Glomerular visceral epithelial cell (primary cell): ENCODE data around the gene PPP1R14B.

Experiments used
- DNase-seq: peaks from one replicate; pipeline ENCODE4 v3.0.0-alpha.2; 2016; ENCODE audit errors: extremely low spot score

Gene PPP1R14B, protein sequence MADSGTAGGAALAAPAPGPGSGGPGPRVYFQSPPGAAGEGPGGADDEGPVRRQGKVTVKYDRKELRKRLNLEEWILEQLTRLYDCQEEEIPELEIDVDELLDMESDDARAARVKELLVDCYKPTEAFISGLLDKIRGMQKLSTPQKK

DNA sequence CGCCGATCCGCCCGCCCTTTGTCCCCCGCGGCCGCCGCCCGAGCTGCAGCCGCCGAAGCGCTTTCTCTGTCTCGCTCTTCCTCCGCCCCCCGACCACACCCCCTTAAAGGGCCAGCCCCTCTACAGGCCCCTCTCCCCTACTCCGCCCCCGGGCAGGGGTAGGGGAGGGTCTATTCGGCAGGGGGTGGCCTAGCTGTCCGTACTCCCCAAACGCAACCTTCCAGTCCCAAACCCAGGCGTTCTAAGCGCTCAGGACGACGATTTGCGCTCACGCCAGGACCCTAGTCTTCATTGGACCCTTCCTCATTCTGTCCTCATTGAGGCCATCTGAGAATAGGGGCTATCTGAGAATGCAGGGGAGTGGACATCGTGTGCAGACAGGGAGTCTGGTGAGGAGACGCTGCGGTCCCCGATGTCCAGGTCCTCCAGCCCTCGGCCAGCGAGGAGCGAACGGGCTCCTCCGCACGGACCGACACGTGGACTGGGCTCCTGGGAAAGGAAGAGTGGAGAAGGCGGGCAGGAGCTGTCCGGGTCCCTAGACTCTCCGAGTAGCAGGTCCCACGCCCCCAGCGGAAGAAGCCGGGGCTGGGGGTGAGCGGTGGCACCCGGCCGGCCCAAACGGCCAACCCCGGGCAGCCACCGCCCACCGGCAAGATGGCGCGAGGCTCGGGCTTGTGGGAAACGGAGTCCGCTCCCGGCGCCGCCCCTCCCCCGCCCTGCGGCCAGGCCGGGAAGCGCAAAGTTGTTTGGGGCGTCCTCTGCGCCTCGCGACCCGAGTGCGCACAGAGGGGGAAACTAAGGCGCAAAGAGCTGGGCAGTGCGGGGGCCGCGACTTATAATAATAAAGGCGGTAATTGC lies at the start of gene PPP1R14B:
PPP1R14B (minus strand) TSS at position 73 of the 858 bp plus-strand sequence. CDS start 270 bp downstream, outside the sequence.
- DNase-seq = peak; percentile 82

DNA sequence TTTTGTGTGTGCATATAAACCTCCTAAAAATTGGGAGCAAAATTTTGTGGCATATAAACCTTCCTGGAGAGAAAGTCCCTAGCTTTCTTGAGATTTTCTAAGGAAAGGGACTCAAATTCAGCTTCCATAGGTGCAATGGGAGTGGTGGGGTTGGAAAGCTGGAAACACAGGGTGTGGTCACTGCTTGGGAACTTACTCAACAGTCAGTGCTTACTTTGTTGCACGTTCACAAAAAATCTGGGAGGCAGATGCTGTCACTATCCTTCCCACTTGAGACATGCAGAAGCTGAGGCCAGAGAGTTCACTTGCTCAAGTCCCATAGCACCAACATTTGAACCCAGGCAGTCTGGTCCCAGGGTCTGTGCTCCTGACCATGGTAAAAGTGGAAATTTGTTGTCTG lies 49.5 kb upstream of the PPP1R14B start:
- DNase-seq = no peak

DNA sequence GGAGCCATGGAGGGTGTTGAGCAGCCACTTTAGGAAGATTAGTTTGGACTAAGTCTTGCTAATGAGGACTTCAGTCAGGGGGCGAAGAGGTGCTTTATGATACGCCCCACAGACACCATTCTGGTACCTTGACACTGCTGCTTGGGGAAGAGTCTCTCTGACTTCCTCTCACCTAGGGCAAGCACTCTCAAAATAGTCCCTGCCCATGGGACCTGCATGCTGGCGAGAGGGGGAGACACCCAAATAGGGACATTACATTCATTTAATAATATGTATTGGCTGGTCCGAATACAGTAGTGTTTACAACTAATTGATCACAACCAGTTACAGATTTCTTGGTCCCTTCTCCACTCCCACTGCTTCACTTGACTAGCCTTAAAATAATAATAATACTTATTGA lies 49.0 kb upstream of the PPP1R14B start:
- DNase-seq = no peak

DNA sequence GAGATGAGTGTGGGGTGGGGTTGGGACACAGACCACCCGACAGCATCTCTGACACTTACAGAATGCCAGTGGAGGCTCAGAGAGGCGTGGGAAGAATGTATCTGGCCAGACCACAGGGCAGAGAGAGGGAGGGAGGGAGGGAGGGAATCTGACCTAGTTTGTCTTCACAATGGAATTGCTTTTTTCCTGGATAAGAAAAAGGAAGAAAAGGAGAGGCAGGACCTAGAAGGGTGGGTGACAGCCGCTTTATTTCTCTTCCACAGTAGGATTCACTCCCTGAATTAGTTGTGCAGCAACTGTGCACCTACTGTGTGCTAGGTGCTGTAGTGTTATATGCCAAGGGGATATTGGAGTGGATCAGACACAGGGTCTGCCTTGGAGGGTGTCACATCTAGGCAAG lies 48.0 kb upstream of the PPP1R14B start:
- DNase-seq = no peak

DNA sequence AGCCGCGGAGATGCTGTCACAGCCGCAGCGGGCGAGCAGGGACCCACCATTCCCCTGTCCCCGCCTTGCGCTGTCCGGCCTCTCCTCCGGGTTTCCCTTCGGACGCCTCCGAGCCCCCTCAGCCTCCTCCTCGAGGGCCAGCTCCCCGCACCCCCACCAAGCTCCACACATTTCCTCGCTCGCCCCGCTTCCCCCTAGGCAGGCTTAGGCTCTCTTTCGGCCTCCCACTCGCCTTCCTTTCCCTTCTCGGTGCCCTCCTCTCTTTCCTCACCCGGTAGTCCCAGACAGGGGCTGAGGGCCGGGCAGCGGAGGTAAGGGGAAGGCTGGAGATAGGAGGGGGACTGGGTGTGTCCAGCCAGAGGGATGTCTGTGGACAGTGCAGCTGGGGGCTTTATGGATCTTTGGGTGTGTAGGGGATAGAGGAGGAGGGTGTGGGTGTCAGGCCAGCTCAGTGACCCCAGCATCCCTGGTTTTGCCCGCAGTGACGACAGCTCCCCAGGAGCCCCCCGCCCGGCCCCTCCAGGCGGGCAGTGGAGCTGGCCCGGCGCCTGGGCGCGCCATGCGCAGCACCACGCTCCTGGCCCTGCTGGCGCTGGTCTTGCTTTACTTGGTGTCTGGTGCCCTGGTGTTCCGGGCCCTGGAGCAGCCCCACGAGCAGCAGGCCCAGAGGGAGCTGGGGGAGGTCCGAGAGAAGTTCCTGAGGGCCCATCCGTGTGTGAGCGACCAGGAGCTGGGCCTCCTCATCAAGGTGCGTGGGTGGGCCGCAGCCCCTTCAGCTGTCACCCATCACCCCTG lies 45.9 kb upstream of the PPP1R14B start:
- DNase-seq = no peak

DNA sequence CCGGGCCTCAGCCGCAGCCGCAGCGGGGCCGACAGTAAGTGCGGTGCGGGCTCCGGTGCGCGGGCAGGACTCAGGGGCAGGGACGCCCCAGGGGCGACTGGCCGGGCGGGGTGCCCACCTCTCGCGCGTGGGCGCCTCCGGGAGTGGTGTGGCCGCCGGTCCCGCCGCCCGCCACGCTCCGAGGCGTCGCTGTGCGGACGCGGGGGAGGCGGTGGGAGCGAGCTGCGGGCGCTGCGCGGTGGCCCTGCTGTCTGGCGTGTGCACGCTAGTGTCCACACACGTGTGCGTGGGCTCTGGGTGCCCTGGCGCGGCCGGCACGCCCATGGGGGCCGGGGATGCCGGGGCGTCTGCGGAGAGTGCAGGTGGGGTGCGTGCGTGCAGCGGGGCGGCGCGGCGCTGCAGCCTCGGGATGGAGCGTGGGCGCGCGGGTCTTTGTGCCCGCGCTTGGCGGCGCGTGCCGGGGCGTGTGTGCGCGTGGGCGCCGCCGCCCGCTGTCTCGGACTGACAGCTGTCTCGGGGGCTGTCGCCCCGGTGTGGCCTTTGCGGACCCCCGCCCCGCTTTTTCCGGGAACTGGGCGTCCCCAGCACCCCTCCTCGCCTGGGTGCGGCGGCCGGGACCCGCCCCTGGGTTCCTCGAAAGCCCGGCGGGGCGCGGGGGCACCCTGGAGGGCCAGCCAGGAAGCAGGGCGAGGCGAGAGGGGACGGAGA lies 45.2 kb upstream of the PPP1R14B start:
- DNase-seq = no peak

DNA sequence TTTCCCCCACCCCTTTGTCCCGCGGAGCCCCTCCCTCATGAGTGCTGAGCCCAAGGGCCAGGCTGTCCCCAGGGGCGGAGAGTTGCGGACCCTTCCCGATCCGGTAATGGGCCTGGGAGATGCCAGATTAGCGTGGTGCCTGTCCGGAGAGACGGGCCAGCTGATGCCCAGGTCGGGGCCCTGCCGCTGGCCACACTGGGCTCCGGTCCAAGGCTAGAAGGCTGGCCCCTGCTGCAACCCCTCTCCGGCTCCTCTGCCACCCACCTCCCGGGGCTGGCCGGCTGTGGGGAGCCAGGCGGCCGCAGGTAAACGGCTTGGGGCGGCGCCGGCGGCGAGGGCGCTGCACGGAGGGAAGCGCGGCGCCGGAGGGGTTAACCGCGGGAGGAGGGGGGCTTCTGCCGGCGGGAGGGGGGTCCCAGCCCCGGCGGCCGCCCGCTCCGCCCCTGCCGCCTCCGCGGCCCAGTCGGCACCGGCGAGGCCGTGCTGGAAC lies 44.6 kb upstream of the PPP1R14B start, which contains the start of gene KCNK4:
KCNK4 (plus strand) TSS at position 41 of the 490 bp plus-strand sequence. CDS start 1,717 bp downstream, outside the sequence.
- no peak for DNase-seq

DNA sequence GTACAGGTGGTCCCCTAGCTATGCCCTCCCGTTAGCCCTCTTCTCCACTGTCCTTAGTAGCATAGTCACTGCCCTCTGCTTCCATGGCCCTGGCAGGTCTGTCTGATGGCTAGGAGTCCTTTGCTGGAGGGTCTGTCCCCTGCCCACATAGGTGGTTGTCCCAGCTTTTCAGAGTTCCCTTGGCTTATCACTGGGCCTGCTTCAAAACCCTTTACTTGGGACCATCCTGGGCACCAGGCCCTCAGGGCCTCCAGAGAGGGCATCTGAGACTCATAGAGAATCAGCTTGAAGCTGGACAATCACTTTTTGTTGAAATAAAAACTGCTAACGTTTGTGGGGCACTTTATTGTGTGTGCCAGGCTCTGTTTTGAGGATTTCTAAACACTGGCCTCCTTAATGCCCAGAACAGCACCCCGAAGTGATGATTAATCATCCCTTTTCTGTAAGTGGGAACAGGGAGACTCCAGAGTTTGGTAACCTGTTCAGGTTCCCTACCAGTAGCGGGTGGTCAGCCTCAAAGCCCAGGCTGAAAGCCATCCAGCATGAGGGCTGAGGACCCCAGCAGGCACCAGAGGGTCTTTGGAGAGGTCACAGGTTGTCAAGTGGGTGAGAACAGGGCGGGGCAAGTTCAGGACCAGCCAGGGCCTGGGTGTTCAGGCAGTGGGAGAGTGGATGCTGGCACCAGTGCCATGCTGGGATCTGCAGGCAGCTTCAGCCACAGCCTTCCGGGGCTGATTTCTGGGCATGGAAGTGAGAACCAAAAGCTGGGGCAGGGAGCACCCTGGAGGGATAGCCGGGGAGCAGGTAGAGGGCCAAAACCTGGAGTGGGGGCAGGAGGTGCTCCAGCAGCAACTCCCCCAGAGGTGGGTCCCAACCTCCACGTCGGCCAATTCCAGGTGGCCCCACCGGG lies 43.9 kb upstream of the PPP1R14B start:
- DNase-seq = no peak

DNA sequence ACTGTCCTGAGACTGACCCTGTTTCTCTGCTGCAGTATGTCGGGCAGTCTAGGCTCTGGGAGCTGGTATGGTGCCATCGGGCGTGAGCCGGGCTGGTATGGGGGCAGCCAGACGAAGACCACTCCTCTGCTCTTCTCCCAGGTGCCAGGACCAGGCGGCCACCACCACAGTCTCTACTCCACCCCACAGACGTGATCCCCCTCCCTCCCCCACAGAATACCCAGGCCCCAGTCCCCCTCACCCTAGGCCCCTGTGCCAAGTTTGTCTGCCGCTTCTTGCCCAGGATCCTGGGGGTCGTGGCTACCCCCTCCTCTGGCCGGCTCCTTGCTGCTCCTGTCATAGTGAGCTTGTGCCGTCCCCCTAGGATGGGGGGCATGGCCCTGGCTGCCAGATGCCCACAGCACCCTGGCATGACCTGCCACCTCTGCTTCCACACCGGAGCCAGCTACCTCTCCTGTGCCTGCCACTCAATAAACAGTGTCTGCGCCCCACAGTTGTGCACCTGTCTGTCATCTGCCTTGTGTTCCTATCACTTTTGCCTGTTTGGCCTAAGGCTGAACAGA lies 42.3 kb upstream of the PPP1R14B start:
- DNase-seq = no peak

DNA sequence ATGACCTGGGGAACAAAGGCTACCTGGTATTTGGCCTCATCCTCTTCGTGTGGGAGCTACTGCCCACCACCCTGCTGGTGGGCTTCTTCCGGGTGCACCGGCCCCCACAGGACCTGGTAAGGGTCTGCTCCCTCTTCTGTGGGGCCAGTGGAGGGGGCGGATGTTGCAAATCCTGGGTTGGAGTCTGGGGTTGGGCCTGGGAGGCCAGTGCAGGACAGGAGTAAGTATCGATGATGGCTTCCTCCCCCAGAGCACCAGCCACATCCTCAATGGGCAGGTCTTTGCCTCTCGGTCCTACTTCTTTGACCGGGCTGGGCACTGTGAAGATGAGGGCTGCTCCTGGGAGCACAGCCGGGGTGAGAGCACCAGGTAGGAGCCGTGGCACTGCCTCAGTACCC lies 41.6 kb upstream of the PPP1R14B start:
- no peak for DNase-seq

DNA sequence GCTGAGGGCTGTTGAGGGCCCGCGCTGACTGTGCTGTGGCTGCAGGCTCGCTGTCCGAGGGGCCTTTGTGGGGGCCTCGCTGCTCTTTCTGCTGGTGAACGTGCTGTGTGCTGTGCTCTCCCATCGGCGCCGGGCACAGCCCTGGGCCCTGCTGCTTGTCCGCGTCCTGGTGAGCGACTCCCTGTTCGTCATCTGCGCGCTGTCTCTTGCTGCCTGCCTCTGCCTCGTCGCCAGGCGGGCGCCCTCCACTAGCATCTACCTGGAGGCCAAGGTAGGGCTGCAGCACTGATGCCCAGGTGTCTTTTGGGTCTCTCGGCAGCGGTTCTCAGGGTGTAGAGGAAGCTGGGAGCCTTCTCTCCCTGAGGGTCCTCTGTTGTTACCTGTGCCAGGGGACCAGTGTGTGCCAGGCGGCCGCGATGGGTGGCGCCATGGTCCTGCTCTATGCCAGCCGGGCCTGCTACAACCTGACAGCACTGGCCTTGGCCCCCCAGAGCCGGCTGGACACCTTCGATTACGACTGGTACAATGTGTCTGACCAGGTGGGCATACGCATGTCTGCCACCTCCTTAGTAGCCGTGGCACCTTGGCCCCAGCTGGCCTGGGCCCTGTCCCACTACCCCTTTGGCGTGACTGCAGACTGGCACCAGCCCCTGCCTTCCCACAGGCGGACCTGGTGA lies 41.1 kb upstream of the PPP1R14B start:
- no peak for DNase-seq

DNA sequence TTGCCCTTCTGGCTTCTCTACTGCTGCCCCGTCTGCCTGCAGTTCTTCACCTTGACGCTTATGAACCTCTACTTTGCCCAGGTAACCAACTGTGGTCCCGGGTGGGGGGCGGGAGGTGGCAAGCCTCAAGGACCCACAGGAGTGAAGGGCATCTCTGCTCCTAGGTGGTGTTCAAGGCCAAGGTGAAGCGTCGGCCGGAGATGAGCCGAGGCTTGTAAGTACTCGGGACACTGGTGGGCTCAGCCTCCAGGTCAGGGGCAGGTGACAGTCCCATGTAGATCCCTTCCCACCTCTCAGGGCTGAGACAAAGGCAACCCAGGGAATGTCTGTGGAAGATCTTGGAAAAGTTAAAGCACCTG lies 40.0 kb upstream of the PPP1R14B start:
- DNase-seq = no peak

DNA sequence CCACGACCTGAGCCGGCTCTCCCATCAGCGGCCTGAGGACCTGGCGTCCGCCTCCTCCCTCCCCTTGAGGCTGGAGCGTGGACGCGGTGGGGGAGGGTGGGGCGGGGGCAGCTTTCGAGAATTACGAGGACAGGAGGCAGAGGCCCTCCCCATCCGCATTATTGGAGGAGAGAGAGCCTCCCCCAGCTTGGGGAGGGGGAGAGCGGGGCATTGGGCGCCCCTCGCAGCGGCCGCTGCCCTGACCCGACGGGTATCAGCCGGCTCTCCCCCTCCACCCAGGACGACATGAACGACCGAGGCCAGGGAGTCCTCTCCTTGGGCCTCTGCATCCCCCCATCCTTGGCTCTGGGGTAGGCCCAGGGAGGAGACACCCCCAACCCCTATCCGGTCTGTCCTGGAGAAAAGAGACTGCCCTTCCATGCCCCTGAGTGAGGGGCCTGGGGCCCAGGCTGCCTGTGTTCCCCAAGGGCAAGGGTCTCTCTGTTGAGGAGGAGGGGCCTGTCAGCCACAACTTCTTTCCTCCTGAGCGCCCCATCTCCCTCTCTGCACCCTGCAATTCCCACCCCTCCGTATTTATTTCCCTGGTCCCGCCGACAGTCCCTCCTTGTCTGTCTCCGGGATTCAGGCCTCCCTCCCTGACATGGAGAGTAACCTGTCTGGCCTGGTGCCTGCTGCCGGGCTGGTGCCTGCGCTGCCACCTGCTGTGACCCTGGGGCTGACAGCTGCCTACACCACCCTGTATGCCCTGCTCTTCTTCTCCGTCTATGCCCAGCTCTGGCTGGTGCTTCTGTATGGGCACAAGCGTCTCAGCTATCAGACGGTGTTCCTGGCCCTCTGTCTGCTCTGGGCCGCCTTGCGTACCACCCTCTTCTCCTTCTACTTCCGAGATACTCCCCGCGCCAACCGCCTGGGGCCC lies 39.4 kb upstream of the PPP1R14B start:
- peak; percentile 36 for DNase-seq

DNA sequence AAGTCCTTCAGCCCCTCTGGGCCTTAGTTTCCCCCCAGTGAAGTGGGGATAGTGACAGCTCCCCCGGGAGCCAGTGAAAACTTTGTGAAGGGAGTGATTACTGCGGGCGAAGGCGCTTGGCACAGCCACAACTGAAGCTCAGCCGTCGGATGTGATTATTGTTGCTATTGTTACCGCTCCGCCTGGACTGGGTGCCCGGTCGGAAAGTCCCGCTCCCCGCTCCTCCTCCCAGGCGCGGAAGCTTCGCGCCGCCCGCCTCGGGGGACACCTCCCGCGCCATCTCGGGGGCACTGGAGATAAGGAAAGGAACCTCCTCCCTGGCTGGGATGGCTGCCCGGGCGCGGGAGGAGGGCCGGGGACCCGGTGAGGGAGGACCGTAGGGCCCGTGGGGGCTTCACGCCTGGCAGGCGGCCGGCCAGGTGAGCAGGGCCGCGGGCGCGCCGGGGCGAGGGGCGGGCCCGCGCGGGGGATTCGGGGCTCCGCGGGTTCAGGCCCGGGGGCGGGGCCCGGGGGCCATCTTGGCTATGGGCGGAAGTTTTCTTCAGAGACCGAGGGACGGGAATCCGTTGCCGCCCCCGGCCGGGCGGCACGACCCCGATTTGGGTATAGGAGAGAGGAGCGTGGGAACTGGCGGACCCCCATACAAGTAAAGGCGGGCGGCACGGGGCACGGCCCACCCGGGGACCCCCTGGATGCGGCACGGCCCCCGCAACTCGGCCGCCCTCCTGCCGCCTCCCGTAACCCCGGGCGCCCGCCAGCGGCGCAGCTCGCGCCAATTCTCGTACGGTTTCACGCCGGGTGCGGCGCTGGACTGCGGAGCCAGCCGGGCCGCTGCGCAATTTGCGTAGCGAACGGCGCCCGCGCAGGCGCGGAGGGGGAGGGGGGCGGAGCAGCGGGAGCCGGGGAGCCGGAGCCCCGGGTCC lies 38.5 kb upstream of the PPP1R14B start, which contains the start of gene GPR137:
GPR137 (plus strand) TSS at position 887 of the 923 bp plus-strand sequence. CDS start 677 bp downstream, outside the sequence.
- DNase-seq = peak; percentile 72

DNA sequence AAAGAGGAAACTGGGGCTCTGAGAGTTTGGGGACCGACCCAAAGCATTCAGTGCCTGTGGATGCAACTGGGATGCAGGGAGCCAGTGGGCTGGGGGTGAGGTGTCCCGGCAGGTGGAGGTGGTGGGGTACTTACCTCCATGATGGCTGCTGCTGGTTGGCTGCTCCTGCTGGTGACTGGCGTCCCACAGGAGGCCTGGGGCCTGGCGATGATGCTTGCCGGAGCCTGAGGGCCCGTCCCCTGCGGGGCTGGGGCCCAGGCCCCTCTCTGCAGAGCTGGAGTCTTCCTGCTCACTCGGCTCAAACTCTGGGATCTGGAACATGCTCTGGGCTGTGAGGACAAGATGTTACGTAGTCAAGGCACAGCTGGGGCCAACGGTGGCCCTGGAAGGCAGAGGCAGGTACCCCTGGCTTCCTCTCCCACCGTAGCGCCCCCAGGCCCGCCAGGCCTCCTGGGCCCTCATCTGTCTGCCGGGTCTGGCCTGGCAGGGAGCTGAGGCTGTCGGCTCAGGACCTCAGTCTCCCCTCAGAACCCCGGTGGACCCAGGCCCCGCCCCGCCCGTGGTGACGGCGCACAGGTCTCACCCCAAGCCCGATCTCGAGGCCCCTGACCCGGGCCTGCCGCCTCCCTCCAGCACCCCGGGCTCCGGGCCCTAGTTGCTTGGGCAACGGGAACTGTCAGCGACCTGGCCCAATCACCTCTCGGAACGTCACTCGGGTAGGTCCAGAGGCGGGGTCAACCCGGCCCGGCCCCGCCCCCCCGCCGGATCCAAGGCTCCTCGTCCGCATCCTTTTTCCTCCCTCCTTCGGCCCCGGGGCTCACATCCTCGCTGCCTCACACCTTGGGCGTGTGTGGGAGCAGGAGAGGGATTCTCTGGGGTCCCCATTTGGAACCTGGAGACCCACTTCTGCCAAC lies 37.6 kb upstream of the PPP1R14B start, which contains the start of gene BAD:
BAD (minus strand) TSS at position 618 of the 914 bp plus-strand sequence; CDS start at position 321, 297 bp downstream.
- DNase-seq = peak; percentile 92

DNA sequence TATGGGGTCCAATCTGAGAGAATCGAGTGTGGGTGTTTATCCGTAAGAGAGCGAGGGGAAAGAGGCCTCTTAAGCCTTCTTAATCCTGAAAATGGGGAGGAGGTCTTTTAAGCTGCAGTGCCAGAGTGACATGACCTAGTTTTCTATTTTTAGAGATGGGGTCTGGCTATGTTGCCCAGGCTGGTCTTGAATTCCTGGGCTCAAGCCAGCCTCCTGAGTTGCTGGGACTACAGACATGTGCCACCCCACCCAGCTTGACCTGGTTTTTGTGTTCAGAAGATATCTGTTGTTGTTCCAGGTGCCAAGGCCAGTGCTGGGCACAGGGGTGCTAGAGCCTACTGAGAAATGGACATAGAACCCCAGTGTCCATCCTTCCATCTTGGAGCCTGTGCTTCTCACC lies 36.3 kb upstream of the PPP1R14B start:
- no peak for DNase-seq
